ENCODE measurements around the gene IPP.

IPP gene

GRCh38 chr1:45750298-45751038 is at the start of gene IPP:
TSS of gene IPP (minus strand) at chr1:45750653. CDS start at chr1:45746411, 4,242 bp downstream.
- in situ Hi-C loops (cut with HindIII; ENCODE audit: low pct_ligation_motif_present, low sequenced_read_pairs) = no loop called here
- peak; percentile 38 for TF ChIP-seq CTCF (IDR thresholded peaks at IDR 0.05; ENCODE audit: low read depth, low read length, missing control alignments)
- H3K27me3 ChIP-seq (replicated peaks) = no peaks in the 10 kb centered on the region
- H3K4me3 ChIP-seq (ENCODE audit: low read depth, low read length) = peak within 1 kb of the TSS; percentile 90
- peak within 1 kb of the TSS; percentile 85 for H3K27ac ChIP-seq
- peak; percentile 93 for DNase-seq
- H3K36me3 ChIP-seq (replicated peaks) = no peaks in the 10 kb centered on the region

- no peaks in the 10 kb centered on the region for H3K36me3 ChIP-seq (replicated peaks)
- TF ChIP-seq CTCF (IDR thresholded peaks at IDR 0.05; ENCODE audit: low read depth, low read length, missing control alignments) = no peak
- no peak for DNase-seq
- no peaks in the 10 kb centered on the region for H3K27me3 ChIP-seq (replicated peaks)
- in situ Hi-C loops (cut with HindIII; ENCODE audit: low pct_ligation_motif_present, low sequenced_read_pairs) = no loop called here
- H3K4me3 ChIP-seq (ENCODE audit: low read depth, low read length) = no peak overlapping the region
- no peak overlapping the region for H3K27ac ChIP-seq
These were observed 46.5 kb upstream of the IPP start for GRCh38 chr1:45796946-45797345.

GRCh38 chr1:45796381-45796780 is 45.9 kb upstream of the IPP start:
- H3K27ac ChIP-seq = no peak overlapping the region
- in situ Hi-C loops (cut with HindIII; ENCODE audit: low pct_ligation_motif_present, low sequenced_read_pairs) = no loop called here
- H3K27me3 ChIP-seq (replicated peaks) = no peaks in the 10 kb centered on the region
- H3K4me3 ChIP-seq (ENCODE audit: low read depth, low read length) = no peak overlapping the region
- no peaks in the 10 kb centered on the region for H3K36me3 ChIP-seq (replicated peaks)
- DNase-seq = no peak
- TF ChIP-seq CTCF (IDR thresholded peaks at IDR 0.05; ENCODE audit: low read depth, low read length, missing control alignments) = no peak

- DNase-seq = no peak
- in situ Hi-C loops (cut with HindIII; ENCODE audit: low pct_ligation_motif_present, low sequenced_read_pairs) = no loop called here
- peak; percentile 6 for TF ChIP-seq CTCF (IDR thresholded peaks at IDR 0.05; ENCODE audit: low read depth, low read length, missing control alignments)
- H3K27ac ChIP-seq = no peak overlapping the region
- H3K4me3 ChIP-seq (ENCODE audit: low read depth, low read length) = no peak overlapping the region
- no peaks in the 10 kb centered on the region for H3K36me3 ChIP-seq (replicated peaks)
- no peaks in the 10 kb centered on the region for H3K27me3 ChIP-seq (replicated peaks)
These were observed 43.6 kb upstream of the IPP start for GRCh38 chr1:45793942-45794604.

GRCh38 chr1:45792744-45793143 is 42.3 kb upstream of the IPP start:
- Histone ChIP-seq H3K4me3 (ENCODE audit: low read depth, low read length) (no peak overlapping the region), H3K27me3 (replicated peaks) (no peaks in the 10 kb centered on the region), H3K36me3 (replicated peaks) (no peaks in the 10 kb centered on the region), H3K27ac (no peak overlapping the region)
- TF ChIP-seq CTCF (IDR thresholded peaks at IDR 0.05; ENCODE audit: low read depth, low read length, missing control alignments) = no peak
- in situ Hi-C loops (cut with HindIII; ENCODE audit: low pct_ligation_motif_present, low sequenced_read_pairs) = no loop called here
- DNase-seq = no peak
